PFSK-1 (cell line): ENCODE measurements around the gene TMEFF1.

Source experiments
- FOXP2 ChIP-seq: optimal IDR thresholded peaks from 2 replicates; pipeline ENCODE3; 2011; ENCODE audit warnings: borderline replicate concordance, control low read depth, inconsistent platforms; ENCODE audit not compliant: insufficient read depth; ENCODE audit errors: extremely low read length, extremely low read depth
- POLR2AphosphoS5 ChIP-seq: IDR thresholded peaks from 2 replicates; pipeline ENCODE4 v1.6.1; 2012; ENCODE audit warnings: low read depth, mild to moderate bottlenecking, control low read depth, low read length, moderate library complexity
- REST ChIP-seq, 2 experiments: IDR thresholded peaks; 2 replicates each; pipeline versions ENCODE4 v1.6.1 to v1.8.0; 2011 to 2012; ENCODE audit warnings: low read depth in 2 of 2, low read length in 2 of 2, control low read depth in 1 of 2, inconsistent platforms in 1 of 2, mild to moderate bottlenecking in 1 of 2, moderate library complexity in 1 of 2; ENCODE audit not compliant: insufficient read depth in 1 of 2
- SIN3A ChIP-seq: IDR thresholded peaks from 2 replicates; pipeline ENCODE4 v1.6.1; 2012; ENCODE audit warnings: mild to moderate bottlenecking, low read length, moderate library complexity, borderline replicate concordance; ENCODE audit not compliant: insufficient read depth
- TAF1 ChIP-seq: IDR thresholded peaks from 2 replicates; pipeline ENCODE4 v1.6.1; 2012; ENCODE audit warnings: low read length, control low read depth, borderline replicate concordance; ENCODE audit not compliant: insufficient read depth

The TMEFF1 gene

DNA sequence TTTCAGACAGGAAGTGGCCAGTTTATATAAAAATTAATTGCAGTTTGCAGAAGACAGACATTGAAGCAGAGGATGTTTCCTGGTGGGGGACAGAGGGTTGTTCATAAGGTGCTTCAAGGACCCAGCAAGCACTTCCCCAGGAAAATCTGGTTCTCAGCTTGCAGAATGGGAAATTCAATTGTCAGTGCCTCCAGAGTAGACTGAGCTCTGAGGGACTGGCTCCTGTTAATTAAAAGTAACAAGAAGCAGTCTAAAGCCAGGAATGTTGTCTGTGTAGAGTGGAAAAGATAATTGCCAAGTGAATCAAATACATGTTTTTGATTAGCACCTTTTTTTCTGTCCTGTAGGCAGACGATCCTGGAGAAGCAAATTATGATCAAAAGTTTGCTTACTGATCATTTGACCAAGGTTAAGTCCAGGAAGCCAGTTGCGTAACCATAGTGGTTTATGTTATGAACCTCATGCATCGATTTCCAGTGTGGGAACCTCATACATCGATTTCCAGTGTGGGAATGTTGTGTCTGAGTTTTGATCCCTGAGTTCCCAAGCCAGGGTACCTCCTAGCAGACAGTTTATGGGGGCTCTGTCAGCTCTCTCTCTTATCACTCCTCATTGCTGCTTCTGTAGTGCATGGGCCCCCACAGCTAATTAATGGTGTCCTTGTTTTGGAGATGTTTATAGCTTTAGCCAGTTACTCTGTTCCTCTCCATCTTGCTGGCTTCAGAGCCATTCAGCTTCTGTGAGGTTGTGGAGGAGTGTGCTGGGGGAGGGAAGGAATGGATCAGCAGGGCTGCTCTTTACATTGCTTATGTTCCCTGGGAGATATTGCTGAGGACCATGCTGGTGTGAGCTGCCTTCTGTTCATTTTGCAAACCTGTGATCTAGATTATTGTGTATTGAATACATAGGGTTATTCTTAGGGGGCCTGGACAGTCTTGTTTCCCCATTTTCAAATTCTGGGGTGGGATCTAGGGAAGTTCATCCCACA is 28.9 kb upstream of the TMEFF1 start:
- TF ChIP-seq FOXP2, result no peak
- TF ChIP-seq POLR2AphosphoS5, result no peak
- no peak for TF ChIP-seq TAF1
- TF ChIP-seq REST (IDR thresholded peaks at IDR 0.05; ENCODE audit: insufficient read depth in 1 of 2, low read depth in 2 of 2, low read length in 2 of 2), result no peak
- TF ChIP-seq SIN3A, result no peak

GRCh38 chr9:100445161-100445902 is 27.6 kb upstream of the TMEFF1 start:
- TF ChIP-seq FOXP2 (no peak), TAF1 (no peak), REST (IDR thresholded peaks at IDR 0.05; ENCODE audit: insufficient read depth in 1 of 2, low read depth in 2 of 2, low read length in 2 of 2) (no peak), POLR2AphosphoS5 (no peak), SIN3A (no peak)

- TF ChIP-seq TAF1 (no peak), POLR2AphosphoS5 (no peak), REST (IDR thresholded peaks at IDR 0.05; ENCODE audit: insufficient read depth in 1 of 2, low read depth in 2 of 2, low read length in 2 of 2) (no peak), SIN3A (no peak), FOXP2 (no peak)
Observed at GRCh38 chr9:100445903-100446549, 26.9 kb upstream of the TMEFF1 start.

- TF ChIP-seq FOXP2 (no peak), TAF1 (no peak), SIN3A (no peak), POLR2AphosphoS5 (no peak), REST (IDR thresholded peaks at IDR 0.05; ENCODE audit: insufficient read depth in 1 of 2, low read depth in 2 of 2, low read length in 2 of 2) (no peak)
Observed at GRCh38 chr9:100447041-100447440, 25.9 kb upstream of the TMEFF1 start.
